Measurements from ENCODE around the gene ZNF485. TPM values are rescaled to one million over a fixed set of nuclear protein-coding genes. Genes with fewer than 3 reads are reported as not detected.
A peak's percentile ranks its signal among the peaks of the same experiment; 100 is the strongest.

The ZNF485 gene
- total RNA-seq, 4 donors from 2014 or later: 1.5 to 3.3 (median 2.2) TPM

- 74 to 76% methylated on average over 7 to 8 of the region's 8 CpGs for WGBS, 2 donors
- H3K36me3 ChIP-seq: no peaks in the 10 kb centered on the region
- H3K4me3 ChIP-seq (replicated peaks in 1 of 3): no peak overlapping the region
- H3K4me1 ChIP-seq: no peaks in the 10 kb centered on the region
- H3K27ac ChIP-seq: no peak overlapping the region
- TF ChIP-seq POLR2A (IDR thresholded peaks at IDR 0.05) (no peak), CTCF (IDR thresholded peaks at IDR 0.05) (no peak)
- no peak for DNase-seq
- no peaks in the 10 kb centered on the region for H3K27me3 ChIP-seq
- intact Hi-C loops (cut with DNase I): no loop called here
- no peaks in the 10 kb centered on the region for H3K9me3 ChIP-seq
Observed at GRCh38 chr10:43658227-43658626, 52.0 kb downstream of the ZNF485 start.

- no peaks in the 10 kb centered on the region for H3K36me3 ChIP-seq
- H3K27ac ChIP-seq: no peak overlapping the region
- peaks cover 10 to 13% of the 10 kb centered on the region in 2 donors for H3K4me1 ChIP-seq
- intact Hi-C loops (cut with DNase I): no loop called here
- H3K4me3 ChIP-seq (replicated peaks in 1 of 3): no peak overlapping the region
- no peak for DNase-seq
- no peaks in the 10 kb centered on the region for H3K27me3 ChIP-seq
- TF ChIP-seq POLR2A (IDR thresholded peaks at IDR 0.05): no peak
- no peak for TF ChIP-seq CTCF (IDR thresholded peaks at IDR 0.05)
- no peaks in the 10 kb centered on the region for H3K9me3 ChIP-seq
- 52 to 65% methylated on average over 3 of the region's 3 CpGs for WGBS, 2 donors
Observed at GRCh38 chr10:43665054-43665453, 58.8 kb downstream of the ZNF485 start.

GRCh38 chr10:43666552-43666951 lies 60.3 kb downstream of the ZNF485 start:
- WGBS, 2 donors: 74% methylated on average over 9 of the region's 9 CpGs
- no peak for DNase-seq
- H3K4me3 ChIP-seq (replicated peaks in 1 of 3): no peak overlapping the region
- H3K36me3 ChIP-seq: no peaks in the 10 kb centered on the region
- H3K9me3 ChIP-seq: no peaks in the 10 kb centered on the region
- intact Hi-C loops (cut with DNase I): no loop called here
- no peaks in the 10 kb centered on the region for H3K27me3 ChIP-seq
- TF ChIP-seq POLR2A (IDR thresholded peaks at IDR 0.05) (no peak), CTCF (IDR thresholded peaks at IDR 0.05) (no peak)
- H3K4me1 ChIP-seq: peaks cover 10 to 13% of the 10 kb centered on the region in 2 donors
- no peak overlapping the region for H3K27ac ChIP-seq

GRCh38 chr10:43667317-43667731 lies 61.1 kb downstream of the ZNF485 start:
- intact Hi-C loops (cut with DNase I): no loop called here
- peak; percentile 39 for DNase-seq
- Histone ChIP-seq H3K4me1 (peaks cover 10 to 13% of the 10 kb centered on the region in 2 donors), H3K9me3 (no peaks in the 10 kb centered on the region), H3K4me3 (replicated peaks in 1 of 3) (no peak overlapping the region), H3K36me3 (no peaks in the 10 kb centered on the region), H3K27ac (no peak overlapping the region), H3K27me3 (no peaks in the 10 kb centered on the region)
- TF ChIP-seq POLR2A (IDR thresholded peaks at IDR 0.05) (no peak), CTCF (IDR thresholded peaks at IDR 0.05) (peak in 4 of 6 experiments; percentile 6 to 40 (median 28))
- WGBS, 2 donors: 3 to 5% methylated on average over 5 to 16 of the region's 35 CpGs

Other genes starting within 250 kb of the ZNF485 start
- not detected for gene FXYD4, start 234.8 kb upstream of the ZNF485 start, total RNA-seq
- 100 to 1,000 TPM; 148 to 158 (median 155) TPM for gene HNRNPF, start 197.3 kb upstream of the ZNF485 start, total RNA-seq
- gene ZNF487, start 169.3 kb upstream of the ZNF485 start, total RNA-seq: 10 to 100 TPM; 11.9 to 21.7 (median 19.9) TPM
- gene ZNF239, start 31.8 kb upstream of the ZNF485 start, total RNA-seq: 1 to 10 TPM; 4.8 to 8.7 (median 6.6) TPM
- 10 to 100 TPM; 28.9 to 63.3 (median 48.4) TPM for gene ZNF32, start 42.4 kb downstream of the ZNF485 start, total RNA-seq